C4-2B (cell line): ENCODE measurements around the gene CFAP251.

ENCODE experiments used
- H3K27ac ChIP-seq: fragments of 450-650 bp; 2 replicates; pipeline ENCODE4 v1.5.1; 2017
- ZFX ChIP-seq: fragments of 450-650 bp; IDR thresholded peaks from 2 replicates; pipeline ENCODE4 v1.6.1; 2017
- TF ChIP-seq, protein P1 (sequence below): fragments of 450-650 bp; conservative IDR thresholded peaks from 2 replicates; pipeline ENCODE4 v1.5.1; 2017; ENCODE audit warnings: mild to moderate bottlenecking

Gene CFAP251

DNA sequence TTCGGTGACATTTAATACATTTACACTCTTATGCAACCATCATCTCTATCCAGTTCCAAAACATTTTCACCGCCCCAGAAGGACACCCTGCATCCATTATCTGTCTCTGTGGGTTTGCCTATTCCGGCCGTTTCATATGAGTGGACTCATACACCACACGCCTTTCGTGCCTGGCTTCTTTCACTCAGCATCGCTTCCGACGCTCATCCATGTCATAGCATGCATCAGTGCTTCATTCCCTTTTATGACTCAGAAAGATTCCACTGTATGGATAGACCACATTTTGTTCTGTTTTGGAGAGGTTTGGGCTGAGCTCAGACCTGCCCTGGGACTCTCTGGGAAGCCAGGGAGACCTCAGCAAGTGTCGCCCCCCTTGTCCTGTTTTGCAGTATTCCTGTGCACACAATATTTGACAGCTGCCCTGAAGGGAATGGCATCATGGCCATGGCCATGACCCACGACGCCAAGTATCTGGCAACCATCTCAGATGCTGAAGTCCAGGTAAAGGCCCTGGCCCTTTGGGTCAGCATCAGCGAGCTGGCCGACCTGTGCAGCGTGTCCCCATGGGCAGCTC lies 23.8 kb downstream of the CFAP251 start:
- TF ChIP-seq, protein P1, sequence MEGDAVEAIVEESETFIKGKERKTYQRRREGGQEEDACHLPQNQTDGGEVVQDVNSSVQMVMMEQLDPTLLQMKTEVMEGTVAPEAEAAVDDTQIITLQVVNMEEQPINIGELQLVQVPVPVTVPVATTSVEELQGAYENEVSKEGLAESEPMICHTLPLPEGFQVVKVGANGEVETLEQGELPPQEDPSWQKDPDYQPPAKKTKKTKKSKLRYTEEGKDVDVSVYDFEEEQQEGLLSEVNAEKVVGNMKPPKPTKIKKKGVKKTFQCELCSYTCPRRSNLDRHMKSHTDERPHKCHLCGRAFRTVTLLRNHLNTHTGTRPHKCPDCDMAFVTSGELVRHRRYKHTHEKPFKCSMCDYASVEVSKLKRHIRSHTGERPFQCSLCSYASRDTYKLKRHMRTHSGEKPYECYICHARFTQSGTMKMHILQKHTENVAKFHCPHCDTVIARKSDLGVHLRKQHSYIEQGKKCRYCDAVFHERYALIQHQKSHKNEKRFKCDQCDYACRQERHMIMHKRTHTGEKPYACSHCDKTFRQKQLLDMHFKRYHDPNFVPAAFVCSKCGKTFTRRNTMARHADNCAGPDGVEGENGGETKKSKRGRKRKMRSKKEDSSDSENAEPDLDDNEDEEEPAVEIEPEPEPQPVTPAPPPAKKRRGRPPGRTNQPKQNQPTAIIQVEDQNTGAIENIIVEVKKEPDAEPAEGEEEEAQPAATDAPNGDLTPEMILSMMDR: no peak
- TF ChIP-seq ZFX: no peak
- no peak overlapping the region for H3K27ac ChIP-seq

DNA sequence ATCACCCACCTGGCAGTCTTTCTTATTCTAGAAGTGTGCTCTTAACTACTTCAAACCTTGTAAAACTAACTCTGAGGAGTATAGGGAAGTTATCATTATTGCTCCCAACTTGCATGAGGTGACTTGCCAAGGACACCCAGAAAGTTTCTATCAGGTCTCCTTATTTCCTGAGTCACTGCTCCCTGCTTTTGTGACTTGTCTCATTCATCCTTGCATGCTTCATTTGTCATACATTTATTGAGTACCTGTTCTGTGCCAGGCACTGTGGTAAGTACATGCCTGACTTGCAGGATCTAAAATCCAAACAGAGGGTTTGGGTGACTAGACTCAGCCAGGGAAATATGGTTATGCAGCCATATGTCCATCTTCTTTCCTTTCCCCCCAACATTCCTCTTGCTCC lies 25.5 kb downstream of the CFAP251 start:
- no peak overlapping the region for H3K27ac ChIP-seq
- TF ChIP-seq, protein P1: no peak
- no peak for TF ChIP-seq ZFX

DNA sequence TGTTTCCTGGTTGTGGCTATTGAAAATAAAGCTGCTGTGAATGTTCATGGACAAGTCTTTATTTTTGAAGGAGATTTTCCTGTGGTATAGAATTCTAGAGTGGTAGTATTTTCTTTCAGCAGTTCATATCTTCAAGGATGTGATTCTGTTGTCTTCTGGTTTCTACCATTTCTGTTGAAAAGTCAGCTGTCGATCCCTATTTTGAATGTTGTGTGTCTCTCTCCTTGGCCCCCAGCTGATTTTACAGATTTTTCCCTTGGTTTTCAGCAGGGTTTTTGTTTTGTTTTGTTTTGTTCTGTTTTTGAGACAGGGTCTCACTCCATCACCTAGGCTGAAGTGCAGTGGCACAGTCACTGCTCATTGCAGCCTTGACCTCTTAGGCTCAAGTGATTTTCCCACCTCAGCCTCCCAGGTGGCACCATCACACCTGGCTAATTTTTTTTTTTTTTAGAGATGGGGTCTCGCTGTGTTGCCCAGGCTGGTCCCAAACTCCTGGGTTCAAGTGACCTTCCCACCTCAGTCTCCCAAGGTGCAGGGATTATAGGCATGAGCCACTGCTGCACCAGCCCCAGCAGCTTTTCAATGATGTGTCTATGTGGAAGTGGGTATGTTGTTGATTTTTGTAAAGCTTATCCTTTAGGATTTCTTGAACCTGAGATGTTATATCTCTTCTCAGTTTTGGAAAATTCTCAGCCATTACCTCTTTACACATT lies 28.1 kb downstream of the CFAP251 start:
- no peak for TF ChIP-seq ZFX
- TF ChIP-seq, protein P1: no peak
- H3K27ac ChIP-seq: no peak overlapping the region

DNA sequence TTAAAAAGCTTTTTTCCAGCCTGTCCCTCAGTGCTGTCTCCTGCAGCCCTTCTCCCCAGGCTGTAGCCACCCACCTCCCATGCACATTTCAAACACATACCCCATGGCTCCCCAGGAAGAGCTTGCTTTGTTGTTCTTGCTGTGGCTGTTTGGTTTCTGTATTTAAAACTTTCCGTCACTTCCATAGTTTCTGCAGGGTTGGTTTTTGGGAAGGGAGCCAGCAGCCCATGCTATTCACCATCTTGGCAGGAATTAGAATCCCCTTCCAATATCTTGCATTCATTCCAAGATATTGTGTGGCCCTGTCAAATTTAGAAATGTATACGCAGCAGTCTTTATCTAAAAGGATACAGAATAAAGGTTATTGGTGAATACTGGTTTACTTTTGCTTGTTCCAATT lies 29.6 kb downstream of the CFAP251 start:
- H3K27ac ChIP-seq: no peak overlapping the region
- TF ChIP-seq, protein P1: no peak
- TF ChIP-seq ZFX: no peak

DNA sequence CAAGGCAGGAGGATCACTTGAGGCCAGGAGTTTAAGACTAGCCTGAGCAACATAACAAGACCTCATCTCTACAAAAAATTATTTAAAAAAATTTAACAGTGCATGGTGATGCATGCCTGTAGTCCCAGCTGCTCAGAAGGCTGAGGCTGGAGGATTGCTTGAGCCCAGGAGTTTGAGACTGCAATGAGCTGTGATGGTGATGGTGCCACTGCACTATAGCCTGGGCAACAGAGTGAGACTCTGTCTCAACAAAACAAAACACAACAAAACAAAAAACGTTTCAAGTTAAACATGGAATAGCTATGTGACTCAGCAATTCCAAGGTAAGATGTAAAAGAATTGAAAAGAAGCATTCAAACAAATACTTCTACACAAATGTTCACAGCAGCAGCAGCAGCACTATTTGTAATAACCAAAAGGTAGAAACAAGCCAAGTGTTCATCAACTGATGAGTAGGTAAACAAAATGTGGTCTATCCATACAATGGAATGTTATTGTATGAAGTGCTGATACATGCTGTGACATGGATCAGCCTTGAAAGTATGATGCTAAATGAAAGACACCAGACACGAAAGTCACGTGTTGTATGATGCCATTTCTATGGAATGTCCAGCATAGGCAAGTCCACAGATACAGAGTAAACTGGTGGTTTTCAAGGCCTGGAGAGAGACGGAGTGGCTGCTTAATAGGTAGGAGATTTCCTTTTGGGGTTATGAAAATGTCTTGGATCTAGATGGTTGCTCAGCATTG lies 31.4 kb downstream of the CFAP251 start:
- H3K27ac ChIP-seq: no peak overlapping the region
- TF ChIP-seq, protein P1: no peak
- TF ChIP-seq ZFX: no peak

DNA sequence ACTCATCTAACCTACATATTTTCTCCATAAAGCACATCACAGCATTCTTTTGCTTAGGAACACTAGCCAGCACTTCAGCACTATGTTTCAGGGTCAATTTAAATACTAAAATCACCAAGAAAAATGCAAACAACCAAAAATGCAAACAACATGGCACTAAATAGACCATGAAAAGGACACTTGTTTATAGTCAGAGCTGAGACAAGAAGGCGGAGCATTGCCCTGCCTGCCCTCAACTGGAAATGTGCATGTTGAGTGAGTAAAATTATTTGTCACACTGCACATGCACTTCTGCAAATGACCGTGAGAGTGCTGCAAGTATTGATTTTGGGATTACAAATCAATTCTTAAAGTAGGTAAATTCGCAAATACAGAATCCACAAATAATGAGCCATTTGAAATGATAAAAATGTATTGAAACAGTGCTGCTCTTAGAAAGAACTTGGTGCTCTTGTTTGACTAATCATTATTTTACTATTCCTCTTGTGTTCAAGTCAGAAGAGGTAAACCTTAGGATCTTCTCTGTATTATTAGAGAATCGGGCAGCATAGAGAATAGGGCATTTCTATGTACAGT lies 34.8 kb downstream of the CFAP251 start:
- no peak for TF ChIP-seq ZFX
- TF ChIP-seq, protein P1: no peak
- no peak overlapping the region for H3K27ac ChIP-seq

DNA sequence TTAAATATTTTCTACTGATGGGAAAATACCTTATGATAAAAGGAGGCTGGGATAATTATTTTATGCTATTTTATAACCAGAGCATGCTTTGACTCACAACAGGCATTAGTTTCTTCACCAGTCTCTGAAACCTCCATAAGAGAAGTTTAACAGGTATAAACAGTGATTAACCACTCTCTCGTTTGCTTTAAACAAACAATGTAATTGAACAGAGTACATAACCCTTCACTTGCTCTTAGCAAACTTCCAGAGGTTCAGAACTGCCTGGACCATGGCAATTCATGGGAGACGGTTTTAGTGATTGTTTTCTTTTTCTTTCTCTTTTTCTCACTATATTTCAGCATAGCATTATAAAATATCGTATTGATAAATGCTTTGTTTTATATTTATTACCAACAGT lies 35.3 kb downstream of the CFAP251 start:
- H3K27ac ChIP-seq: no peak overlapping the region
- no peak for TF ChIP-seq ZFX
- TF ChIP-seq, protein P1: no peak
